ACHN (cell line): ENCODE measurements around the gene JPT2.
A peak's percentile ranks its signal among the peaks of the same experiment; 100 is the strongest.
"Not testable (repeated sequence)": the region's sequence is repeated elsewhere in the genome, so short reads cannot be mapped to it uniquely, and the experiment has no call there.

Experiments
- DNase-seq: peaks from one replicate; pipeline ENCODE4 v3.0.0-alpha.2; 2015
- in situ Hi-C: cut with HindIII; loops from 2 replicates; pipeline ENCODE4 v1.10.0; 2017; ENCODE audit warnings: low sequenced_read_pairs, low pct_ligation_motif_present, low pct_unique_long_range_greater_than_20kb

The JPT2 gene

GRCh38 chr16:1698680-1699079, 20.6 kb downstream of the JPT2 start:
- DNase-seq = no peak
- in situ Hi-C loops = no loop called here

GRCh38 chr16:1700246-1700645, 22.2 kb downstream of the JPT2 start:
- DNase-seq = no peak
- in situ Hi-C loops = no loop called here

GRCh38 chr16:1701216-1701878, 23.3 kb downstream of the JPT2 start:
- in situ Hi-C loops = no loop called here
- no peak for DNase-seq

- DNase-seq, in situ Hi-C loops: not testable (repeated sequence)
These were observed 27.2 kb downstream of the JPT2 start for GRCh38 chr16:1705324-1705687.

- in situ Hi-C loops = no loop called here
- DNase-seq = peak; percentile 91
These were observed 27.8 kb downstream of the JPT2 start, which contains the start of gene MAPK8IP3 for GRCh38 chr16:1705688-1706385. Gene MAPK8IP3, plus strand, starts transcription at chr16:1706195. Its CDS starts 145 bp downstream, at chr16:1706340.

GRCh38 chr16:1706386-1707192, 28.5 kb downstream of the JPT2 start:
- DNase-seq = peak; percentile 55
- in situ Hi-C loops = no loop called here

GRCh38 chr16:1707193-1707790, 29.2 kb downstream of the JPT2 start:
- peak; percentile 30 for DNase-seq
- in situ Hi-C loops = no loop called here

GRCh38 chr16:1708083-1708767, 30.1 kb downstream of the JPT2 start:
- DNase-seq = no peak
- in situ Hi-C loops = no loop called here

- in situ Hi-C loops = no loop called here
- no peak for DNase-seq
These were observed 30.7 kb downstream of the JPT2 start for GRCh38 chr16:1708768-1709180.

GRCh38 chr16:1709356-1709755, 31.3 kb downstream of the JPT2 start:
- in situ Hi-C loops = no loop called here
- no peak for DNase-seq

- no peak for DNase-seq
- in situ Hi-C loops = no loop called here
These were observed 32.9 kb downstream of the JPT2 start for GRCh38 chr16:1710811-1711507.

GRCh38 chr16:1712791-1713261, 34.7 kb downstream of the JPT2 start:
- in situ Hi-C loops = no loop called here
- no peak for DNase-seq

GRCh38 chr16:1713331-1713730, 35.3 kb downstream of the JPT2 start:
- DNase-seq = no peak
- in situ Hi-C loops = no loop called here

GRCh38 chr16:1713933-1714332, 35.9 kb downstream of the JPT2 start:
- in situ Hi-C loops = no loop called here
- DNase-seq = no peak

- no peak for DNase-seq
- in situ Hi-C loops = no loop called here
These were observed 37.1 kb downstream of the JPT2 start for GRCh38 chr16:1715220-1715619.

- DNase-seq, in situ Hi-C loops: not testable (repeated sequence)
These were observed 40.2 kb downstream of the JPT2 start for GRCh38 chr16:1718236-1718635.

GRCh38 chr16:1719559-1720229, 41.6 kb downstream of the JPT2 start:
- DNase-seq, in situ Hi-C loops: not testable (repeated sequence)
